Smooth muscle cell (in vitro differentiated cells): Measurements from ENCODE around the gene NAMPT. TPM values are rescaled to one million over a fixed set of nuclear protein-coding genes. Genes with fewer than 3 reads are reported as not detected.

Experiments used
- DNase-seq: peaks from one replicate; lab custom pipeline; 2025; ENCODE audit not compliant: unreplicated experiment; lab: John Stamatoyannopoulos, UW
- H2AFZ ChIP-seq: fragments of 200-600 bp; sonication (generic); 2 replicates; pipeline ENCODE4 v1.6.0; 2016; ENCODE audit warnings: antibody characterized with exemption, low read depth, mild to moderate bottlenecking
- H3F3A ChIP-seq: fragments of 200-600 bp; sonication (generic); 2 replicates; pipeline ENCODE4 v1.6.0; 2017; ENCODE audit warnings: antibody characterized with exemption, low read depth
- H3K27ac ChIP-seq: fragments of 200-600 bp; sonication (generic); 2 replicates; pipeline ENCODE4 v1.5.1; 2016; ENCODE audit warnings: low read depth, mild to moderate bottlenecking
- H3K27me3 ChIP-seq: fragments of 200-600 bp; sonication (generic); 2 replicates; pipeline ENCODE4 v1.6.1; 2016; ENCODE audit warnings: low read depth, mild to moderate bottlenecking
- H3K36me3 ChIP-seq: fragments of 200-600 bp; sonication (generic); 2 replicates; pipeline ENCODE4 v1.5.1; 2016; ENCODE audit warnings: low read depth
- H3K4me1 ChIP-seq: fragments of 200-600 bp; sonication (generic); 2 replicates; pipeline ENCODE4 v1.5.1; 2016; ENCODE audit warnings: low read depth
- H3K4me2 ChIP-seq: fragments of 200-600 bp; sonication (generic); 2 replicates; pipeline ENCODE4 v1.6.0; 2016; ENCODE audit warnings: mild to moderate bottlenecking
- H3K4me3 ChIP-seq: fragments of 200-600 bp; sonication (generic); 2 replicates; pipeline ENCODE4 v1.5.1; 2016; ENCODE audit warnings: mild to moderate bottlenecking
- H3K79me2 ChIP-seq: fragments of 200-600 bp; sonication (generic); 2 replicates; pipeline ENCODE4 v1.6.0; 2016; ENCODE audit warnings: low read depth, mild to moderate bottlenecking
- H3K9ac ChIP-seq: fragments of 200-600 bp; sonication (generic); 2 replicates; pipeline ENCODE4 v1.6.0; 2016; ENCODE audit warnings: low read depth
- H3K9me3 ChIP-seq: fragments of 200-600 bp; sonication (generic); replicated peaks from 2 replicates; pipeline ENCODE4 v1.5.1; 2016; ENCODE audit warnings: low read depth
- H4K20me1 ChIP-seq: fragments of 200-600 bp; sonication (generic); 2 replicates; pipeline ENCODE4 v1.6.0; 2016; ENCODE audit warnings: low read depth
- CTCF ChIP-seq: fragments of 200-600 bp; sonication (generic); IDR thresholded peaks from 2 replicates; pipeline ENCODE4 v1.5.1; 2017; ENCODE audit warnings: borderline replicate concordance, mild to moderate bottlenecking, antibody characterized with exemption; ENCODE audit not compliant: insufficient read depth, poor library complexity, severe bottlenecking
- WGBS: methylation state at CpG from one replicate; pipeline ENCODE4 v1.1.7; 2016; ENCODE audit warnings: low lambda C conversion rate; 5-methylcytosine and 5-hydroxymethylcytosine counted together
- polyA plus RNA-seq: library from polyadenylated mRNA; unstranded; fragments of >200 nt; fragmentation: Nextera tagmentation; extraction: Ambion mirVana; gene quantifications from 2 replicates; pipeline ENCODE4 v1.2.1, GENCODE V29; 2016
- total RNA-seq: library from RNA; depleted of rRNA; stranded (reverse); fragments of >200 nt; gene quantifications from 2 replicates; pipeline ENCODE4 v1.2.3, GENCODE V29; 2014

The NAMPT gene
- total and polyA plus RNA-seq, 2 experiments from 2014 or later = 49.1 to 189 TPM

- no peak for DNase-seq
- H3K36me3 ChIP-seq = no peaks in the 10 kb centered on the region
- no peaks in the 10 kb centered on the region for H3K9me3 ChIP-seq
- no peaks in the 10 kb centered on the region for H3K27me3 ChIP-seq
- H3K79me2 ChIP-seq = no peaks in the 10 kb centered on the region
- peak overlapping the region; percentile 27 for H3K4me2 ChIP-seq
- H3F3A ChIP-seq = no peaks in the 10 kb centered on the region
- WGBS = 94% methylated on average over 2 of the region's 2 CpGs
- H2AFZ ChIP-seq = peak overlapping the region; percentile 36
- H3K27ac ChIP-seq = peak overlapping the region; percentile 77
- no peak for TF ChIP-seq CTCF
- H3K4me3 ChIP-seq = no peak overlapping the region
- no peaks in the 10 kb centered on the region for H4K20me1 ChIP-seq
- peak overlapping the region; percentile 28 for H3K9ac ChIP-seq
- no peaks in the 10 kb centered on the region for H3K4me1 ChIP-seq
These were observed 29.2 kb upstream of the NAMPT start for GRCh38 chr7:106313966-106314365.

GRCh38 chr7:106313456-106313901 is 28.7 kb upstream of the NAMPT start:
- no peaks in the 10 kb centered on the region for H3F3A ChIP-seq
- peak overlapping the region; percentile 57 for H3K4me2 ChIP-seq
- H4K20me1 ChIP-seq = no peaks in the 10 kb centered on the region
- WGBS = 33% methylated on average over 2 of the region's 2 CpGs
- TF ChIP-seq CTCF = no peak
- H3K27me3 ChIP-seq = no peaks in the 10 kb centered on the region
- no peak overlapping the region for H3K4me3 ChIP-seq
- H3K36me3 ChIP-seq = no peaks in the 10 kb centered on the region
- H3K9me3 ChIP-seq = no peaks in the 10 kb centered on the region
- DNase-seq = no peak
- H3K79me2 ChIP-seq = no peaks in the 10 kb centered on the region
- H3K9ac ChIP-seq = peak overlapping the region; percentile 28
- peak overlapping the region; percentile 36 for H2AFZ ChIP-seq
- peak overlapping the region; percentile 77 for H3K27ac ChIP-seq
- no peaks in the 10 kb centered on the region for H3K4me1 ChIP-seq

- Histone ChIP-seq H3K79me2 (no peaks in the 10 kb centered on the region), H2AFZ (peak overlapping the region; percentile 36), H4K20me1 (no peaks in the 10 kb centered on the region), H3K4me3 (no peak overlapping the region), H3K27me3 (no peaks in the 10 kb centered on the region), H3F3A (no peaks in the 10 kb centered on the region), H3K9me3 (no peaks in the 10 kb centered on the region), H3K27ac (peak overlapping the region; percentile 77), H3K4me1 (no peaks in the 10 kb centered on the region), H3K4me2 (peak overlapping the region; percentile 57), H3K9ac (no peak overlapping the region), H3K36me3 (no peaks in the 10 kb centered on the region)
- WGBS = 66% methylated on average over 2 of the region's 2 CpGs
- TF ChIP-seq CTCF = no peak
- DNase-seq = no peak
These were observed 28.1 kb upstream of the NAMPT start for GRCh38 chr7:106312906-106313305.
